ENCODE results near the gene CACNB4.
A peak's percentile ranks its signal among the peaks of the same experiment; 100 is the strongest.

CACNB4 gene

DNA sequence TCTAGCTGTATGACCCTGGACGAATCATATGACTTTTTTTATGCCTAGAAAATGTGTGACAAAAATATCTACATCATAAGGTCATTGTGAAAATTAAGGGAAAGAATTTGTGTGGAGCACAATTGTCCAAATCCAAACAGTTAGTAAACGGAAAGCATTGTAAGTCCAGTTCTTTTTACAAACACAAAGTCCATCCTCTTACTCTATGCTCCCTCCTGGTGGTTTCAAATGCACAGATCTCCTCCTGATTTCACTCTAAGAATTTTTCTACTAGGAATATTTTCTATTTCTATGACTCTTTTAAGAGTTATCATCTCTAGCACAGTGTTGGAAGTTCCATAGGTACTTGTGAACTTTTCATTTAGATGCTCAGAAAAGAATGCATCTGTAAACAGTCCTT is 145.4 kb downstream of the CACNB4 start:
- Histone ChIP-seq H2AK5ac (ENCODE audit: low read length, severe bottlenecking) (no peak overlapping the region), H4K8ac (ENCODE audit: low read length) (no peak overlapping the region), H3K79me1 (replicated peaks; ENCODE audit: low read length, poor library complexity, severe bottlenecking) (no peaks in the 10 kb centered on the region), H2AFZ (ENCODE audit: low read depth, low read length) (no peak overlapping the region), H3K4me3 (ENCODE audit: insufficient read depth in 1 of 2, low read depth in 1 of 2, low read length in 2 of 2) (no peak overlapping the region), H2BK15ac (ENCODE audit: low read depth, poor library complexity, severe bottlenecking) (no peak overlapping the region), H2BK120ac (ENCODE audit: low read depth, low read length) (no peak overlapping the region), H2BK12ac (ENCODE audit: low read length in 2 of 2) (no peak overlapping the region), H3K4ac (ENCODE audit: low read depth in 1 of 2, low read length in 2 of 2) (no peak overlapping the region), H3K9ac (ENCODE audit: low read length) (no peak overlapping the region), H3K18ac (ENCODE audit: low read depth in 1 of 2, low read length in 2 of 2) (no peak overlapping the region), H3K27ac (ENCODE audit: low read length, poor library complexity, severe bottlenecking) (no peak overlapping the region), H2BK5ac (ENCODE audit: low read depth, low read length, poor library complexity, severe bottlenecking) (no peak overlapping the region), H3K9me3 (ENCODE audit: control insufficient read depth, low read length) (no peaks in the 10 kb centered on the region), H3K4me1 (ENCODE audit: control insufficient read depth, insufficient read depth, low read depth, low read length) (no peaks in the 10 kb centered on the region), H3K4me2 (ENCODE audit: low read length, poor library complexity, severe bottlenecking) (no peak overlapping the region), H3K14ac (ENCODE audit: low read length in 2 of 2) (no peak overlapping the region), H3K23ac (ENCODE audit: low read length in 2 of 2) (no peak overlapping the region), H3K27me3 (ENCODE audit: control insufficient read depth in 1 of 2, insufficient read depth in 1 of 2, low read length in 2 of 2) (peaks cover 4 to 8% of the 10 kb centered on the region in 2 experiments), H4K91ac (ENCODE audit: low read length) (no peak overlapping the region), H3K36me3 (ENCODE audit: control insufficient read depth in 1 of 2, insufficient read depth in 2 of 2, low read depth in 1 of 2, low read length in 2 of 2) (no peaks in the 10 kb centered on the region)
- no peak for DNase-seq
- WGBS = 75% methylated on average over 1 of the region's 2 CpGs

DNA sequence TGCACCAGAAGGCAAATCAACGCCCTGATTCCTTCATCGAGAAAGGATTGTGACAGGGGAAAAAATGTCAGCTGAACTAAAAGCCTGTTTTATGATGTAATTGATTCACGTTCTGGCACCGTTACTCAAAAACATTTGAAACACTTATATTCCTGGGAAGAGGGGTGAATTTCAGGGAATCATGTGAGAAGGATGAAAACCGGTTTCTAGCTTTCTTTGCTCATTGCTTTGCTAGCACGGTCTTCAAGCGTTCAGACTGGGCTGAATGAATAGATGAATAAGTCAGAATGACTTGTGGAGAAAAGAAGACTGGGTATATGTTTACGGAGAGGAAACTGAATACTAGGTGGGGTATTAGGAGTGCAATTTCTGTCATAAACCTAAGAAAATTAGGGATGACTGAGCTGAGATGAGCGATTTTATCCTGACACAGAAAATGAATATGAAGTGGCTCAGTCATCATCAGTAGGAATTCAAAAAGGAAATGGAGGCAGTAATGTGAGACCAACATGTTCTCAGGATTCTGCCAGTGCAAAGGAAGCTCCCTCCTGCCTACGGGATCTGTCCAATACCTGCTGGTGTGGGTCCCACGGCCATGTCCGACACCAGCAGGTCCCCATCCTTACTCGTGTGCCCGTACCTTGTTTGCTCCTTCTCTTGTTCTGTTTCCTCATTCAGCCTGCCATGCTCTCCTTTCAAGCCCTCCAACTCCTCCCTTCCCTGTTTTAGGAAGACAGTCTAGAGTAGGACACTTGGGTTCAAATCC is 146.0 kb downstream of the CACNB4 start:
- Histone ChIP-seq H3K23ac (ENCODE audit: low read length in 2 of 2) (no peak overlapping the region), H2BK5ac (ENCODE audit: low read depth, low read length, poor library complexity, severe bottlenecking) (no peak overlapping the region), H2BK12ac (ENCODE audit: low read length in 2 of 2) (no peak overlapping the region), H2BK120ac (ENCODE audit: low read depth, low read length) (no peak overlapping the region), H2AK5ac (ENCODE audit: low read length, severe bottlenecking) (no peak overlapping the region), H3K18ac (ENCODE audit: low read depth in 1 of 2, low read length in 2 of 2) (no peak overlapping the region), H3K4me1 (ENCODE audit: control insufficient read depth, insufficient read depth, low read depth, low read length) (no peaks in the 10 kb centered on the region), H4K91ac (ENCODE audit: low read length) (no peak overlapping the region), H3K9ac (ENCODE audit: low read length) (no peak overlapping the region), H3K4me2 (ENCODE audit: low read length, poor library complexity, severe bottlenecking) (no peak overlapping the region), H2AFZ (ENCODE audit: low read depth, low read length) (no peak overlapping the region), H3K9me3 (ENCODE audit: control insufficient read depth, low read length) (no peaks in the 10 kb centered on the region), H2BK15ac (ENCODE audit: low read depth, poor library complexity, severe bottlenecking) (no peak overlapping the region), H3K27me3 (ENCODE audit: control insufficient read depth in 1 of 2, insufficient read depth in 1 of 2, low read length in 2 of 2) (peaks cover 4 to 8% of the 10 kb centered on the region in 2 experiments), H3K14ac (ENCODE audit: low read length in 2 of 2) (no peak overlapping the region), H3K36me3 (ENCODE audit: control insufficient read depth in 1 of 2, insufficient read depth in 2 of 2, low read depth in 1 of 2, low read length in 2 of 2) (no peaks in the 10 kb centered on the region), H3K4ac (ENCODE audit: low read depth in 1 of 2, low read length in 2 of 2) (no peak overlapping the region), H3K27ac (ENCODE audit: low read length, poor library complexity, severe bottlenecking) (no peak overlapping the region), H3K4me3 (ENCODE audit: insufficient read depth in 1 of 2, low read depth in 1 of 2, low read length in 2 of 2) (no peak overlapping the region), H4K8ac (ENCODE audit: low read length) (no peak overlapping the region), H3K79me1 (replicated peaks; ENCODE audit: low read length, poor library complexity, severe bottlenecking) (no peaks in the 10 kb centered on the region)
- DNase-seq = no peak
- 95% methylated on average over 12 of the region's 14 CpGs for WGBS

DNA sequence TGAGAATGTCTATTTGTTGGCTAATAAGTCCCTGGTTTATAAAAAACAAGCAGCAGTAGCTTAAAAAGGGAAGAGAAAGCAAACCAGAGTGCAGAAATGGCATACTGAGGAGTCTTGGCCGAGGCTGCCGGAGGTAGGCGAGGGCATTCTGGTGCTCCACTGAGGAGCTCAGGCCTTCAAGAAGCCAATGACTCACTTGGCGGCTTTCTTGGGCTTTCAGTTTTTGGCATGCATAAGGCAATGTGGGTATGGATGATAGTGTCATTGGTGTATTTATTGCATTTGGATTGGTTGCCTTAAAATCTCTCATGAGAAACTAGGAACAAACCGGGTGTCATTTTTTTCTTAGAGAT is 151.1 kb downstream of the CACNB4 start:
- no peak overlapping the region for H3K27ac ChIP-seq (ENCODE audit: low read length, poor library complexity, severe bottlenecking)
- peak overlapping the region; percentile 22 for H3K9ac ChIP-seq (ENCODE audit: low read length)
- no peak overlapping the region for H3K14ac ChIP-seq (ENCODE audit: low read length in 2 of 2)
- peaks cover under 1% of the 10 kb centered on the region for H3K9me3 ChIP-seq (ENCODE audit: control insufficient read depth, low read length)
- H3K4ac ChIP-seq (ENCODE audit: low read depth in 1 of 2, low read length in 2 of 2) = no peak overlapping the region
- H3K4me1 ChIP-seq (ENCODE audit: control insufficient read depth, insufficient read depth, low read depth, low read length) = no peaks in the 10 kb centered on the region
- 64% methylated on average over 5 of the region's 5 CpGs for WGBS
- no peak overlapping the region for H3K23ac ChIP-seq (ENCODE audit: low read length in 2 of 2)
- DNase-seq = no peak
- H2AFZ ChIP-seq (ENCODE audit: low read depth, low read length) = no peak overlapping the region
- no peaks in the 10 kb centered on the region for H3K36me3 ChIP-seq (ENCODE audit: control insufficient read depth in 1 of 2, insufficient read depth in 2 of 2, low read depth in 1 of 2, low read length in 2 of 2)
- H2BK5ac ChIP-seq (ENCODE audit: low read depth, low read length, poor library complexity, severe bottlenecking) = no peak overlapping the region
- H3K27me3 ChIP-seq (ENCODE audit: control insufficient read depth in 1 of 2, insufficient read depth in 1 of 2, low read length in 2 of 2) = peaks cover 0 to 3% of the 10 kb centered on the region in 2 experiments
- H3K18ac ChIP-seq (ENCODE audit: low read depth in 1 of 2, low read length in 2 of 2) = no peak overlapping the region
- H3K4me2 ChIP-seq (ENCODE audit: low read length, poor library complexity, severe bottlenecking) = no peak overlapping the region
- no peak overlapping the region for H2BK120ac ChIP-seq (ENCODE audit: low read depth, low read length)
- no peak overlapping the region for H2AK5ac ChIP-seq (ENCODE audit: low read length, severe bottlenecking)
- peak overlapping the region in 1 of 2 experiments; percentile 68 for H3K4me3 ChIP-seq (ENCODE audit: insufficient read depth in 1 of 2, low read depth in 1 of 2, low read length in 2 of 2)
- H2BK12ac ChIP-seq (ENCODE audit: low read length in 2 of 2) = no peak overlapping the region
- H4K91ac ChIP-seq (ENCODE audit: low read length) = no peak overlapping the region
- no peak overlapping the region for H2BK15ac ChIP-seq (ENCODE audit: low read depth, poor library complexity, severe bottlenecking)
- H4K8ac ChIP-seq (ENCODE audit: low read length) = no peak overlapping the region
- H3K79me1 ChIP-seq (replicated peaks; ENCODE audit: low read length, poor library complexity, severe bottlenecking) = no peaks in the 10 kb centered on the region

DNA sequence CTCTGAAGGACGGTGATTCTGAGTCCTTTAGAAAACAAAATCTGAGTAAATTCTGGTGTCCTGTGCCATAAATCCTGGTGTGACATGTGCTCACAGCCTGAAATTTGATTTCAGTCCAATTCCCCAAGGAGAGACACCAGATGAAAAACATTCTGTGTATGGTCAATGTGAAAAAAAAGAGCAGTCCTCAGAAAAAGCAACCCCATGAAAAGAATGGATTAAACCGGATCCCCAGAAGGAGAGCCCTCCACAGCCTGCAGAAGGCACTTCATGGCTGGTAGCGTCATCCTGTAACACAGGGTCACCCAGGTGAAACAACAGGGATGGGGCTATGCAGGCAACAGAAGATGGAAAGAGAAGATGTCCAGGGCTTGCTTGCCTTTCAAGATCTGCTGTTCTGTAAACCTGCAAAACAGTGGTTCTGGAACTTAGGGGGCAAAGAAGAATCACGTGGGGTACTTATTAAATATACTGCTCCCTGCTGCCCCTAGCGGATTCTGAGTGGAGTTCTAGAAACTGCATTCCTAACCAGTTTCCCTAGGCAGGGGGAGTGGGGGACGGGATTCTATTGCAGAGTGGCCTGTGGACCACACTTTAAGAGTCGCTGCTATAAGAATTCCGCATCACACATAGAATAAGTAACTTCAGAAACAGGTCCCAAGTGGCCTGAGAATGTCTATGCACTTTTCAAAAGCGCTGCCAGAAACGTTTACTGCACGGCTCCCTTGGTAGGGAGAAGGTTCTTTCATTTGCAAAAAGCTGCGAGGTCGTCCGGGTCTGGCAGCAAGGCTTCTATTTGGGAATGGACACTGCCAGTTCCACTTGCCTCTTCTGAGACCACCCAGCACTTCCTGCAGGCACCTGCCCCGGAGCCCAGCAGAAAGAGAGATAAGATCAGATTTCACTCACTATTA is 151.7 kb downstream of the CACNB4 start:
- no peaks in the 10 kb centered on the region for H3K36me3 ChIP-seq (ENCODE audit: control insufficient read depth in 1 of 2, insufficient read depth in 2 of 2, low read depth in 1 of 2, low read length in 2 of 2)
- H3K4ac ChIP-seq (ENCODE audit: low read depth in 1 of 2, low read length in 2 of 2) = no peak overlapping the region
- no peak overlapping the region for H2AK5ac ChIP-seq (ENCODE audit: low read length, severe bottlenecking)
- H3K79me1 ChIP-seq (replicated peaks; ENCODE audit: low read length, poor library complexity, severe bottlenecking) = no peaks in the 10 kb centered on the region
- WGBS = 43% methylated on average over 12 of the region's 15 CpGs
- H3K9ac ChIP-seq (ENCODE audit: low read length) = peak overlapping the region; percentile 22
- no peak overlapping the region for H2BK5ac ChIP-seq (ENCODE audit: low read depth, low read length, poor library complexity, severe bottlenecking)
- no peak overlapping the region for H3K18ac ChIP-seq (ENCODE audit: low read depth in 1 of 2, low read length in 2 of 2)
- H3K9me3 ChIP-seq (ENCODE audit: control insufficient read depth, low read length) = peaks cover 6% of the 10 kb centered on the region
- no peak overlapping the region for H3K27ac ChIP-seq (ENCODE audit: low read length, poor library complexity, severe bottlenecking)
- no peak overlapping the region for H2AFZ ChIP-seq (ENCODE audit: low read depth, low read length)
- H2BK15ac ChIP-seq (ENCODE audit: low read depth, poor library complexity, severe bottlenecking) = no peak overlapping the region
- H3K23ac ChIP-seq (ENCODE audit: low read length in 2 of 2) = no peak overlapping the region
- H2BK120ac ChIP-seq (ENCODE audit: low read depth, low read length) = no peak overlapping the region
- H4K91ac ChIP-seq (ENCODE audit: low read length) = no peak overlapping the region
- no peak overlapping the region for H4K8ac ChIP-seq (ENCODE audit: low read length)
- peak; percentile 32 for DNase-seq
- peak overlapping the region in 1 of 2 experiments; percentile 68 for H3K4me3 ChIP-seq (ENCODE audit: insufficient read depth in 1 of 2, low read depth in 1 of 2, low read length in 2 of 2)
- H3K27me3 ChIP-seq (ENCODE audit: control insufficient read depth in 1 of 2, insufficient read depth in 1 of 2, low read length in 2 of 2) = peaks cover 0 to 3% of the 10 kb centered on the region in 2 experiments
- no peak overlapping the region for H2BK12ac ChIP-seq (ENCODE audit: low read length in 2 of 2)
- no peak overlapping the region for H3K14ac ChIP-seq (ENCODE audit: low read length in 2 of 2)
- no peak overlapping the region for H3K4me2 ChIP-seq (ENCODE audit: low read length, poor library complexity, severe bottlenecking)
- no peaks in the 10 kb centered on the region for H3K4me1 ChIP-seq (ENCODE audit: control insufficient read depth, insufficient read depth, low read depth, low read length)

All from mesenchymal stem cell (in vitro differentiated cells and primary cell).